Activated CD8-positive, alpha-beta memory T cell treated with anti-CD3 and anti-CD28 coated beads, Interleukin-2, amount 50 U/mL, for 24 hours (primary cell): ENCODE measurements around the gene LRRC74B.
"Not testable (repeated sequence)": the region's sequence is repeated elsewhere in the genome, so short reads cannot be mapped to it uniquely, and the experiment has no call there.

Experiments
- DNase-seq: peaks from one replicate; pipeline ENCODE4 v3.0.0-alpha.2; 2020; ENCODE audit errors: extremely low read depth

LRRC74B gene

GRCh38 chr22:21032037-21032867 is 13.5 kb upstream of the LRRC74B start, which contains the start of gene SLC7A4:
TSS of gene SLC7A4 (minus strand) at chr22:21032561. CDS start at chr22:21031812, 749 bp downstream.
- no peak for DNase-seq

DNA sequence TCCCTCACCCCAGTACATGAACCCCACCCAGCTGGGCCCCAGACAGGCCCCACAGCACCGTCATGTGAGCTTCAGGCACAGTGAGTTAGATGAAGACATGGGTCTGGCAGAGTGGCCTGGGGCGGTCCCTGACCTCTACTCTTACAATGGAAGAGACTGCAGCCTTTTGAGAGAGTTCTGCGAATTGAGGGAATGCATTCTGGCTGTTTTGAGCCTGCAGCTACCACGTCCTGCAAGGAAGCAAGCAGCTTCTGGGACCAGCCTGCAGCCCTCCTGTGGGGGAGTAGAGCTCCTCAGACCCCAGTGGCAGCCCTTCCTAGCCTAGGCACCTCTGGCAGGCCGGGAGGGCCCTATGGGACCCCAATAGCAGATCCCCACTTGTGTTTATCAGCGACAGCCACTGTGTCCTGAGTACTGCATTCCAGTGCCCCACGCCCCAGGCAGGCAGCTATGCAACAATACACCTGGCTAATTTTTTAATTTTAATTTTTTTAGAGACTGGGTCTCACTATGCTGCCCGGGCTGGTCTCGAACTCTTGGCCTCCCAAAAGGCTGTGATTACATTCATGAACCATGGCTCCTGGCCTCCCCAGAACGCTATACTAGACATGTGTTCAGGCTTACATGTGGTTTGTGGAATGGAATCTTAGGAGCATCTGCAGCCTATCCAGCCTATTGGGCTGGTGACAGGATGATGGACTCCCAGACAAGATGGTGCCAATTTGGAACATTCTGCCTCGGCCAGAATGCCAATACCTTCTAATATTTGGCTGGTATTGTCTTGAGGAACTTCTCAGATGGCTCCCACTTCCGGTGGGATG is 12.7 kb upstream of the LRRC74B start:
- DNase-seq: no peak

GRCh38 chr22:21033895-21034294 is 11.9 kb upstream of the LRRC74B start:
- DNase-seq: no peak

- DNase-seq: no peak
These were observed 10.8 kb upstream of the LRRC74B start for GRCh38 chr22:21034989-21035388.

- DNase-seq: no peak
These were observed 7.3 kb upstream of the LRRC74B start for GRCh38 chr22:21038405-21038804.

DNA sequence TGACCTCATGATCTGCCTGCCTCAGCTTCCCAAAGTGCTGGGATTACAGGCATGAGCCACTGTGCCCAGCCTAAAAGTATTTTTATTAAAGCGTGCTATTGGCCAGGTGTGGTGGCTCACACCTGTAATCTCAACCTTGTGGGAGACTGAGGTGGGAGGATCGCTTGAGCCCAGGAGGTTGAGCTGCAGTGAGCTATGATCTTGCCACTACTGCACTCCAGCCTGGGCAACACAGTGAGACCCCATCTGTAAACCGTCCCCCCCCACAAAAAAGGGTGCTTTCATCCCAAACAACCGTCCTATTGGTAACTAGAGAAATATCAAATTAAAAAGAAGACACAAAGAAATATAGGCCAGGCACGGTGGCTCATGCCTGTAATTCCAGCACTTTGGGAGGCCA is 6.6 kb upstream of the LRRC74B start:
- not testable (repeated sequence) for DNase-seq

GRCh38 chr22:21041937-21042336 is 3.8 kb upstream of the LRRC74B start:
- no peak for DNase-seq

DNA sequence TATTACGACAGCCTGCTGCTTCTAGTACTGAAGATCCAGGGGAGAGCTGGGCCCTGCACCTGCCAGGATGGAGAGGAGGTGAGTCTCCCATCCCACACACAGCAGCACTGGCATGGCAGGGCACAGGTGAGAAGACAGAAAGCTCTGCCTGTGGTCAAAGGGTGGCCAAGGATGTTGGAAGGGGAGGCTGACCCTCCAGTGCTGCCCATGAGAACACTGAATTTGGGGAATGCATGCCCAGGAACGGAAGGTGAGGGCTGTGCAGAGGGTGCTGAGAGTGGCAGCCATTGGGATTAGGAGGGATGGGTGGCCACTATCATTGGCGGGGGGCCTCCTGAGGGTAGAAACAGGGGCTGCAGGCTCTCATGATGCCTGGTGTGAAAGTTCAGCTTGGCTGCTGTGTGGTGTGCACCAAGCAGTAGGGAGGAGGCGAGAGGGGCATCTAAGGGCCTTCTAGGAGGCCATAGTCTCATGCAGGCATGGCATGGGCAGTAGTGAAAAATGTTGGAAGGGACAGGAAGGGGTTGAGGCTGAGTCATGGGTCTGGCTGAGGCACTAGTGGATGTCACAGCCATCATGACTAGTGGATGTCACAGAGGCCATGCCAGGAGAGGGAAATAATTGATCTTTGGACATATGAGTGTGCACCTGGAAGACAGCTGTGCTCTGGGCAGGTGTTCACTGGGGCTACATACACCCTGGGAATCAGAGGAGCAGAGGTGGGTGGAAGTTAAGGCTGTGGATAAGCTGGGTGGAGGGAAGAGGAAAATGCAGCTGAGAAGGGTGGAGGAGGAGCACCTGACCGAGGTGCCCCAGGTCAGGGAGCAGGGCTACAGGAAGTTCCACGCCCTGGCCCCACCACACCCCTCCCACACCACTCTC is 2.5 kb upstream of the LRRC74B start:
- DNase-seq: no peak

DNA sequence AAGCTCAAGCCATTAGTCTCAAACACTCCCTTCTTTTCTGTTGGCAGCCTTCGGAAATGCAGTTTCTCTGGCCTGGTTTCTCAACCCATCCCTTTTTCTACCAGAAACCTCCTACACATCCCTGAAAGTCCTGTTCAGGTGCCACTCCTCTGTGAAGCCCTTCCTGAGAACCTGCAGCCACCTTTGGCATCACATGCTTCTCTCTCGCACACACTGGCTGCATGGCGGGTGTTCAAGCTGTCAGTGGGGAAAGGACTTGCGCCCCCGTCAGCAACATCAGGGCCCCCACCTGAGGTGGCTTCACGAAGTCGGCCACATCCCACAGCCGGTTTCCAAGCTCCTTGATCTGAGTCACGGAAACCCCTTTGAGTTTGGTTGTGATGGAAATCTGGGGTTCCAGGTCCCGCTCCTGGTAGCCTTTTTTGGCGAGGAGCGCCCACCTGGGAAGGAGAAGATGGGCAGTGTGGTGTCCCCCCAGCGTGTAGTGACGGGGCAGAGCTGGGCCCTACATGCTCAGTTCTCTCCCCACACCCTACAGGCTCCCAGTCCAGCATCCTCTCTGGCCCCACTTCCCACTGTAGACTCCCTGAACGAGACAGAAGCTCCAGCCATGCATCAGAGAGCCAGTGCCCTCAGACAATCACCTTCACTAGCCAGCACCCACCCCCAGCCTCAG is 1.7 kb upstream of the LRRC74B start:
- no peak for DNase-seq

DNA sequence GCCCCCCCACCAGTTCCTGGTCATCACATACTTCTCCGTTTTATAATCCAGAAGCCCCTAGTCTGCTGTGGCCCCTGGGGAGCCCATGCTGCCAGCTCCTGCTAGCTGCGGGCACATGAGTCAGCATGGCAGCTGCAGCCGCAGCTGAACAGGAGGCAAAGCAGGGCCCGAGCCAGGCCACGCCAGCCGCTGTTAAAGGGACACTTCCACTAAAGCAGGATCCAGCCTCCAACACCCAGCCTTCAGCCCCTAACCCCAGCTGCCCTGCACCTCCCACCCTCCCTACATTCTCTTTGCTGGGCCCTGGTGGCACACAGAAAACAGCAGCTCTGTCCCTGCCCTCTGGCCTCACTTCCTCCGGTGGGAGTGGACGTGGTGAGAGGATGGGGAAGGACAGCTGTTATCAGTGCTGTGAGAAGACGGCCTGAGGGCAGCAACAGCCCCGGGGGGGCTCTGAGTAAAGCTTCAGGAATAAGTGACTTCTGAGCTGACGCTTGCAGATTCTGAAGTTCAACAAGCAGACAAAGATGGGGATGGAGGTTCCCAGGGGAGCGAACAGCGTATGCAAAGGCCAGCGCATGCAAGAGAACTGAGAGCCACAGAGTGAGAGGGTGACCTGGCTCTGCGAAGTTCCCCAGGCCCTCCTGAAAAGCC is 688 bp upstream of the LRRC74B start:
- DNase-seq: no peak

DNA sequence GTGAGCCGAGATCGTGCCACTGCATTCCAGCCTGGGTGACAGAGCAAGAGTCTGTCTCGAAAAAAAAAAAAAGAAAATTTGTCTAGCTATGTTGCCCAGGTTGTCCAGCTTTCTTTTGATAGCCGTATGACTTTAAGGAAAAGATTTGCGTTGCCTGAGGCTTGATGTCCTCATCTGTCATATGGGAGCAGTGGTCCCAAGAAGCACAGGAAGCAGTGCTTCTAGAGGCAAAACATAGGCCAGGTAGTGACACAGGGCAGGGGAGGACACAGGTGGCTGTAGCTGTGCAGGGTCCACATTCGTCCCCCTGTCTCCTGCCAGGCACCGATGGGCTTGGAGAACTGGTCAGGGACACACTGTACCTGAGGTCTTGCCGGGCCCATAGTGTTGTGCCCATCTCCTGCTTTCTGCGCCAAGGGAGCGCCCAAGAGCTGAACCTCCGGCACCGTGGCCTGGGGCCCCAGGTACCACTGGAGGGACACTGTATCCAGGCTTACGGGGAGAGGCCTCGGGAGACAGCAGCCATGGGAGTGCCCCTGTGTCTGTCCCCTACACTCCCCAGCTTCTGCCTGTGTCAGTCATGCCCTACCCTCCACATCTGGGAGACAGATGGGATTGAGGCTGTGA is 1.4 kb downstream of the LRRC74B start:
- DNase-seq: no peak

- no peak for DNase-seq
These were observed 2.0 kb downstream of the LRRC74B start for GRCh38 chr22:21047730-21048129.

GRCh38 chr22:21048448-21048847 is 2.7 kb downstream of the LRRC74B start:
- DNase-seq: not testable (repeated sequence)

- DNase-seq: not testable (repeated sequence)
These were observed 3.2 kb downstream of the LRRC74B start for GRCh38 chr22:21048965-21049364.

DNA sequence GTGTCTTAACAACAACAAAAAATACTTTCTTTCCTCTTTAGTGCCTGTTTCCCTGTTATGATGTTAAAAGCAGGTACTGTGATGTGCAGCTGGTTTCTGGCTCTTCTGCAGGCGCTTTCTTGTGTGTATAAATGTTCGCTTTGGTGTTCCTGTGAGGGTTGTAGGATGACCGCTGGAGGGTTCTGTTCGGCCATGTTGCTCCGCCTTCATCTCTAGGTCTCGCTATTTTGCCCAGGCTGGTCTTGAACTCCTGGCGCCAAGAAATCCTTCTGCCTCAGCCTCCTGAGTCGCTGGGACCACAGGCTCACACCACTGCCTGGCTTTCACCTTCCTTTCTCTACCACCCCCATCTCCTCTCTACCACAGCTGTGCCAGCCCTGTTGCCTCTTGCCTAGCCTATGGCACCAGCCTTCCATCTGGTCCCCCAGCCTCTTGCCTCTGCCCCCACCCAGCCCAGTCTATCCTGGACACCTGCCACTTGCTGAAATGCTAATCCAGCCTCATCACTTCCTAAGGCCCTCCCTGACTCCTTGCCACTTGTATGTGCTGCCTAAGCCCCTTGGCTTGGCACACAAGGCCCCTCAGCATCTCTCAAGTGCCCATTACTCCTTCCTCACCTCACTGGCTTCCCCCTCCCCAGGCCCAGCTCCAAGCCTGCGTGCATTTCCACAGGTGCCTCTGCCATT is 5.5 kb downstream of the LRRC74B start:
- DNase-seq: no peak

DNA sequence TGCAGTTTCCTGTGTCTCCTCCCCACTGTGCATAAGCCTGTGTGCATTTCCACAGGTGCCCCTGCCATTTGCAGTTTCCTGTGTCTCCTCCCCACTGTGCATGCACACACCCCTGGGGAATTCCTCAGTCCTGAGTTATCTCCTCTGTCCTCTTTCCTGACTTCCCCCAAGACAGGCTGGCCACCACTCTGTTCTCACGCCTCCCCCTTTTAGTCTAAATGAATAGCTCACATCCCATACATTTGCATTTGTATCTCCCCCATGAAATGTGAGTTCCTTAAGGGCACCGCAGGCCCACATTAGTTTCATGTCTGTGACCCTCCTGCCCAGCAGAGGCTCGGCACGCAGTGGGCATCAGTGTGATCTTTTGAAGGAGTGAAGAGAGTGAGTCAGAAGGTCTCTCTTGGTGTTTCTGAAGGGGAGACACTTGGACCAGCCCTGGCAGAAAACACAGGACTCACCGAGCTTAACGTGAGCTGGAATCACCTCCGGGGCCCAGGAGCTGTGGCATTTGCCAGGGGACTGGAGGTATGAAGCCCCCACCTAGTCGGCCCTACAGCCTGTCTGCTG is 6.2 kb downstream of the LRRC74B start:
- no peak for DNase-seq

GRCh38 chr22:21052715-21053459 is 7.1 kb downstream of the LRRC74B start:
- DNase-seq: no peak

DNA sequence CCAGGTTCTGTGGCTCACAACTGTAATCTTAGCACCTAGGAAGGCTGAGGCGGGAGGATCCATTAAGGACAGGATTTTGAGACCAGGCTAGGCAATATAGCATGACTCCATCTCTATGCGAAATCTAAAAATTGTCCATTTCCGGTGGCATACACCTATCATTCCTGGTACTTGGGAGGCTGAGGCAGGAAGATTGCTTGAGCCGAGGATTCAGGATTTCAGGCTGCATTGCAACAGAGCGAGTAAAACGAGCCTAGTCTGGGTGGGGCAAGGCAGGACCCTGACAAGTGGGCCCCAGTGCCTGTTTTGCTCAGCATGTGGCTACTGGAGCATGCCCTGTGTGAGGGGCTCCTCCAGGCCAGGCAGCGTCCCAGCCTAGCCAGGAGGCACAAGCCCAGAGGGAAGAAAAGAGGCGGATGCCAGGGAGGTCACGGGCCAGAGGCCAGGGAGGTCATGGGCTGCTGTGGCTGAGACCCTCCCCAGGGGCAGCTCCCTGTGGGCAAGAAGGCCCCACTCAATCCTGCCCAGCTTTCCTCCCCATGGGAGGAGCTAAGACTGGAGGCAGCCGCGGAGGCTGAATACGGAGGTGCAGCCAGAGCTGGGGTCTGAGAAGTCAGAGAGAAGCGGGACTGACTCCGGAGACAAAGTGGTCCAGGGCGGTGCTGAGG is 8.4 kb downstream of the LRRC74B start:
- no peak for DNase-seq
